ENCODE results near the gene MYBPH. TPM values are rescaled to one million over a fixed set of nuclear protein-coding genes. Genes with fewer than 3 reads are reported as not detected.

The MYBPH gene
- total and polyA plus RNA-seq, 2 donors (not counting 1 experiment from before 2014, with no cell fraction given) = not detected

DNA sequence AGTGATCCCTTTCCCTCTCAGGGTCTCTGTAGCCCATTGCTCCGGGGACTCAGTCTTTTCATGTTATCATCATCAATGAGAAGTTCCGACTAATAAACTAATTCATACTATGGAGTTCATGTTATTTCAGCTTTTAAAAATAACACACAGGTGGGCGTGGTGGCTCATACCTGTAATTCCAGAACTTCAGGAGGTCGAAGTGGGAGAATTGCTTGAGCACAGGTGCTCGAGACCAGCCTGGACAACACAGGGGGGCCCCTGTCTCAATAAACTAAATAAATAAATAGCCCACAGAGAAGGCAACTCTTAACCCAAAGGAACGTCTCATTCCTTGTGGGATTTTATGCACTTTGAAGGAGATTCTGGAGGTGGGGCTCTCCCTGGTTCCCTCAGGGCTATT lies 14.5 kb downstream of the MYBPH start:
- DNase-seq (no peak), ATAC-seq (ENCODE audit: low read depth) (no peak)
- no peaks in the 10 kb centered on the region for H4K20me1 ChIP-seq (ENCODE audit: control insufficient read depth, insufficient read depth, low read length, poor library complexity, severe bottlenecking)
- no peak overlapping the region for H2AFZ ChIP-seq (ENCODE audit: insufficient read depth, low read depth, low read length, poor library complexity, severe bottlenecking)
- H3K4me3 ChIP-seq (ENCODE audit: control extremely low read depth in 1 of 5, extremely low read depth in 1 of 5, insufficient read depth in 1 of 5, low read depth in 2 of 5, low read length in 4 of 5) = no peak overlapping the region
- intact Hi-C loops (cut with micrococcal nuclease) = no loop called here
- no peak overlapping the region for H3K4me3 Mint-ChIP-seq
- ChIA-PET POLR2A (no interaction called here), CTCF (no interaction called here)
- no peak overlapping the region for H3K4me2 ChIP-seq (replicated peaks; ENCODE audit: low read depth, low read length, poor library complexity, severe bottlenecking)
- WGBS (ENCODE audit: insufficient coverage) = no CpG with 5 or more reads among the region's 6 CpGs
- H3K79me2 ChIP-seq (ENCODE audit: control insufficient read depth, insufficient read depth, low read length) = no peaks in the 10 kb centered on the region
- peaks cover 6% of the 10 kb centered on the region for H3K4me1 Mint-ChIP-seq
- H3K9me3 ChIP-seq (ENCODE audit: control extremely low read depth in 1 of 3, control insufficient read depth in 2 of 3, insufficient read depth in 1 of 3, low read length in 2 of 3) = peaks cover 0 to 5% (median 4%) of the 10 kb centered on the region in 3 donors
- H3K27me3 ChIP-seq (replicated peaks in 1 of 4; ENCODE audit: control extremely low read depth in 1 of 4, control insufficient read depth in 3 of 4, insufficient read depth in 4 of 4, low read length in 3 of 4) = peaks cover 0 to 6% (median 2%) of the 10 kb centered on the region in 4 experiments
- no peak overlapping the region for H3K27ac Mint-ChIP-seq
- no peak overlapping the region for H3K27ac ChIP-seq (ENCODE audit: low read length in 2 of 2)
- no peaks in the 10 kb centered on the region for H3K4me1 ChIP-seq (ENCODE audit: control insufficient read depth in 2 of 2, insufficient read depth in 2 of 2, low read length in 2 of 2)
- no peak overlapping the region for H3K9ac ChIP-seq (ENCODE audit: low read length)
- no peak for TF ChIP-seq EZH2 (IDR thresholded peaks at IDR 0.05; ENCODE audit: borderline replicate concordance, insufficient read depth, low read depth, low read length, poor library complexity, severe bottlenecking)
- H3K27me3 Mint-ChIP-seq = peaks cover 38% of the 10 kb centered on the region
- no peaks in the 10 kb centered on the region for H3K36me3 ChIP-seq (replicated peaks in 1 of 2; ENCODE audit: control extremely low read depth in 1 of 2, control insufficient read depth in 1 of 2, extremely low read depth in 1 of 2, insufficient read depth in 2 of 2, low read length in 1 of 2)
- peaks cover 8% of the 10 kb centered on the region for H3K9me3 Mint-ChIP-seq (ENCODE audit: insufficient read depth)

DNA sequence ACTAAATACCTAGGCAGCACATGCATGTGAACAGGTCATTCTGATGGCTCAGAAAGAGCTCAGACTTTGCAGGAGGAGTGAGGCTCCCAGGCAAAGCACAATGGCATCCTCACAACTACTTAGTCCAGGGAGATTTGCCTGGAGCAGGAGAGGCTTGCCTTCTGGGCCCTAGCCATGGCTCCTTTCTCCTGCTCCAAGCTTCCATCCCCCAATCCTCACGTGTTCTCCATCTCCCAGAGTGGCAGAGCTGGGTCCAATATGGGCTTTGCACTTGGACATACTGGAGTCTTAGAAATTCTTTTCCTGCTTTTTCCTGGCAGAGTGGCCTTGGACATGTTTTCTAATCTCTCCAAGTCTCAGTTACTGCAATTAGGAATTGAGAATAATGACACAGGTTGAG lies 15.8 kb downstream of the MYBPH start:
- H3K9me3 Mint-ChIP-seq (ENCODE audit: insufficient read depth) = peaks cover 8% of the 10 kb centered on the region

More for the DNA sequence above, 15.8 kb downstream of the MYBPH start:
- TF ChIP-seq, protein P1, sequence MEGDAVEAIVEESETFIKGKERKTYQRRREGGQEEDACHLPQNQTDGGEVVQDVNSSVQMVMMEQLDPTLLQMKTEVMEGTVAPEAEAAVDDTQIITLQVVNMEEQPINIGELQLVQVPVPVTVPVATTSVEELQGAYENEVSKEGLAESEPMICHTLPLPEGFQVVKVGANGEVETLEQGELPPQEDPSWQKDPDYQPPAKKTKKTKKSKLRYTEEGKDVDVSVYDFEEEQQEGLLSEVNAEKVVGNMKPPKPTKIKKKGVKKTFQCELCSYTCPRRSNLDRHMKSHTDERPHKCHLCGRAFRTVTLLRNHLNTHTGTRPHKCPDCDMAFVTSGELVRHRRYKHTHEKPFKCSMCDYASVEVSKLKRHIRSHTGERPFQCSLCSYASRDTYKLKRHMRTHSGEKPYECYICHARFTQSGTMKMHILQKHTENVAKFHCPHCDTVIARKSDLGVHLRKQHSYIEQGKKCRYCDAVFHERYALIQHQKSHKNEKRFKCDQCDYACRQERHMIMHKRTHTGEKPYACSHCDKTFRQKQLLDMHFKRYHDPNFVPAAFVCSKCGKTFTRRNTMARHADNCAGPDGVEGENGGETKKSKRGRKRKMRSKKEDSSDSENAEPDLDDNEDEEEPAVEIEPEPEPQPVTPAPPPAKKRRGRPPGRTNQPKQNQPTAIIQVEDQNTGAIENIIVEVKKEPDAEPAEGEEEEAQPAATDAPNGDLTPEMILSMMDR (IDR thresholded peaks at IDR 0.05) = no peak
- no peak for TF ChIP-seq EZH2 (IDR thresholded peaks at IDR 0.05; ENCODE audit: borderline replicate concordance, insufficient read depth, low read depth, low read length, poor library complexity, severe bottlenecking)
- Mint-ChIP-seq H3K4me1 (peaks cover 6% of the 10 kb centered on the region), H3K4me3 (no peak overlapping the region), H3K27ac (no peak overlapping the region), H3K27me3 (peaks cover 34% of the 10 kb centered on the region)
- H3K36me3 ChIP-seq (replicated peaks in 1 of 2; ENCODE audit: control extremely low read depth in 1 of 2, control insufficient read depth in 1 of 2, extremely low read depth in 1 of 2, insufficient read depth in 2 of 2, low read length in 1 of 2) = no peaks in the 10 kb centered on the region
- H3K27me3 ChIP-seq (replicated peaks in 1 of 4; ENCODE audit: control extremely low read depth in 1 of 4, control insufficient read depth in 3 of 4, insufficient read depth in 4 of 4, low read length in 3 of 4) = peaks cover 0 to 7% (median 3%) of the 10 kb centered on the region in 4 experiments
- ChIA-PET POLR2A (no interaction called here), CTCF (no interaction called here)
- DNase-seq (no peak), ATAC-seq (ENCODE audit: low read depth) (no peak)
- H4K20me1 ChIP-seq (ENCODE audit: control insufficient read depth, insufficient read depth, low read length, poor library complexity, severe bottlenecking) = no peaks in the 10 kb centered on the region
- no peaks in the 10 kb centered on the region for H3K79me2 ChIP-seq (ENCODE audit: control insufficient read depth, insufficient read depth, low read length)
- H3K9ac ChIP-seq (ENCODE audit: low read length) = no peak overlapping the region
- no peak overlapping the region for H2AFZ ChIP-seq (ENCODE audit: insufficient read depth, low read depth, low read length, poor library complexity, severe bottlenecking)
- H3K9me3 ChIP-seq (ENCODE audit: control extremely low read depth in 1 of 3, control insufficient read depth in 2 of 3, insufficient read depth in 1 of 3, low read length in 2 of 3) = peaks cover 0 to 5% (median 4%) of the 10 kb centered on the region in 3 donors
- H3K4me1 ChIP-seq (ENCODE audit: control insufficient read depth in 2 of 2, insufficient read depth in 2 of 2, low read length in 2 of 2) = no peaks in the 10 kb centered on the region
- H3K4me2 ChIP-seq (replicated peaks; ENCODE audit: low read depth, low read length, poor library complexity, severe bottlenecking) = no peak overlapping the region
- intact Hi-C loops (cut with micrococcal nuclease) = no loop called here
- H3K4me3 ChIP-seq (ENCODE audit: control extremely low read depth in 1 of 5, extremely low read depth in 1 of 5, insufficient read depth in 1 of 5, low read depth in 2 of 5, low read length in 4 of 5) = no peak overlapping the region
- H3K27ac ChIP-seq (ENCODE audit: low read length in 2 of 2) = no peak overlapping the region
- WGBS (ENCODE audit: insufficient coverage) = no CpG with 5 or more reads among the region's 1 CpG

Data from B cell (primary cell).